ENCODE measurements around the gene RIPK1. TPM values are rescaled to one million over a fixed set of nuclear protein-coding genes. Genes with fewer than 3 reads are reported as not detected.
A peak's percentile ranks its signal among the peaks of the same experiment; 100 is the strongest.

Gene RIPK1
- total RNA-seq, 1 experiment from 2014 or later, result 18.3 TPM

GRCh38 chr6:3162565-3163247, 94.4 kb downstream of the RIPK1 start:
- peak; percentile 64 for DNase-seq (ENCODE audit: low spot score)

DNA sequence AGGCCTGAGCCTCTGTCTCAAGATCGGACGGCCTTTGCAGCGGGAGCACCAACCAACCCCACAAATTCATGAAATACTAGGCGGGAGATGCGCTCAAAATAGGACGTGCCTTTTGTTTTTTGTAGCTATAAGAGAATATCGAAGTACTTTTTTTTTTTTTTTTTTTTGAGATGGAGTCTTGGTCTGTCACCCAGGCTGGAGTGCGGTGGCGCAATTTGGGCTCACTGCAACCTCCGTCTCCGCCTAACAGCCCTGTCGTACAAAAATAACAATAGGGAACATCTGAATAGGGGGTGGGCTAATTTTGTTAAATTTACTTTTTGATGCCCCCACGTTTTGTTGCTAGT, 94.9 kb downstream of the RIPK1 start:
- no peak for DNase-seq (ENCODE audit: low spot score)

- no peak for DNase-seq (ENCODE audit: low spot score)
These were observed 96.1 kb downstream of the RIPK1 start for GRCh38 chr6:3164388-3164787.

Other genes starting within 250 kb of the RIPK1 start
- gene SERPINB1, start 226.6 kb upstream of the RIPK1 start, total RNA-seq (2014; rRNA removed; shearing (Covaris generic)), result 12.9 and 15.0 TPM in 2 replicates
- not detected in 2 replicates for gene SERPINB9, start 165.2 kb upstream of the RIPK1 start, total RNA-seq (2014; rRNA removed; shearing (Covaris generic))
- gene SERPINB6, start 96.9 kb upstream of the RIPK1 start, total RNA-seq (2014; rRNA removed; shearing (Covaris generic)), result 121 and 141 TPM in 2 replicates
- gene NQO2, start 68.6 kb upstream of the RIPK1 start, total RNA-seq (2014; rRNA removed; shearing (Covaris generic)), result 61.6 and 74.5 TPM in 2 replicates
- 22.8 and 25.2 TPM in 2 replicates for gene BPHL, start 50.2 kb downstream of the RIPK1 start, total RNA-seq (2014; rRNA removed; shearing (Covaris generic))
- gene TUBB2A, start 89.0 kb downstream of the RIPK1 start, total RNA-seq (2014; rRNA removed; shearing (Covaris generic)), result 291 and 339 TPM in 2 replicates
- gene TUBB2B, start 159.2 kb downstream of the RIPK1 start, total RNA-seq (2014; rRNA removed; shearing (Covaris generic)), result 13.0 and 17.1 TPM in 2 replicates
- gene PSMG4, start 190.5 kb downstream of the RIPK1 start, total RNA-seq (2014; rRNA removed; shearing (Covaris generic)), result 23.4 and 38.4 TPM in 2 replicates